Activated T-cell treated with anti-CD3 and anti-CD28 coated beads for 1 hour (primary cell): ENCODE measurements around the gene ASRGL1.

Experiments
- DNase-seq: peaks from one replicate; pipeline ENCODE4 v3.0.0-alpha.2; 2020; ENCODE audit warnings: low read depth

The ASRGL1 gene

GRCh38 chr11:62416596-62416995, 79.3 kb downstream of the ASRGL1 start:
- DNase-seq = no peak

- no peak for DNase-seq
Measured at GRCh38 chr11:62418136-62418535, 80.9 kb downstream of the ASRGL1 start.

GRCh38 chr11:62418733-62419132, 81.5 kb downstream of the ASRGL1 start, which contains the start of gene SCGB1A1:
SCGB1A1 (plus strand) TSS chr11:62419033; CDS start chr11:62419096, 63 bp downstream.
- no peak for DNase-seq

GRCh38 chr11:62419314-62419929, 82.2 kb downstream of the ASRGL1 start:
- DNase-seq = no peak

DNA sequence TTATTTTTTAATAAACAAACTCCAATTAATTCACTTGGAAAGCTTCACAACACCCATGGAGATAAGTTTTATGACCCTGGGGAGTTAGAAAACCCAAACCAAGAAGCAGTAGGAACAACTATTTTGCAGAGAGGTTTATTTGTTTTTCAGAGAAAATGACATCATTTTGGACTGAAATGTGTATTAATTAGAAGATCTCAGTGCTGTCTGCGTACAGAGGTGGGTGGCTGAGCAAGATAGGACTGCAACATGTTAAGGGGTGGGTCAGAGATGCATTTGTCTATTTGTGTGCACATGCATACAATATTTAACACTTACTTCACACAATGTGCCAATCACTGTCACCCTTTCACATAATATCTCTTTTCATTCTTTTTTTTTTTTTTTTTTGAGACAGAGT, 82.7 kb downstream of the ASRGL1 start:
- no peak for DNase-seq

DNA sequence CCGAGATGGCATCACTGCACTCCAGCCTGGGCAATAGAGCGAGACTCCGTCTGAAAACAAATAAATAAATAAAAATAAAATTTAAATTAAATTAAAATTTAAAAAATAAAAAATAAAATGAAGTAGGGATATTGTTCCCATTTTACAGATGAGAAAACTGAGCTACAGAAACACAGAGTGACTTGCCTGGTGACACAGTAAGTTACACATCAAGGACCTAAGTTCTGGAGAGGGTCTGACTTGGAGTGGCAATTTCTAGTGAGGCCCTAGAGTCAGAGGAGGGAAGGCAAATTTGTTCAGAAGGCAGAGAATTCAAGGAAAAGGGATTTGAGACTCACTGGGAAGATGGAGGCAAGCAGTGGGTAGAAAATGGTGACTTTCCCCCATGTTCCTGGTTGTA, 83.6 kb downstream of the ASRGL1 start:
- no peak for DNase-seq

GRCh38 chr11:62421996-62422395, 84.7 kb downstream of the ASRGL1 start:
- no peak for DNase-seq

DNA sequence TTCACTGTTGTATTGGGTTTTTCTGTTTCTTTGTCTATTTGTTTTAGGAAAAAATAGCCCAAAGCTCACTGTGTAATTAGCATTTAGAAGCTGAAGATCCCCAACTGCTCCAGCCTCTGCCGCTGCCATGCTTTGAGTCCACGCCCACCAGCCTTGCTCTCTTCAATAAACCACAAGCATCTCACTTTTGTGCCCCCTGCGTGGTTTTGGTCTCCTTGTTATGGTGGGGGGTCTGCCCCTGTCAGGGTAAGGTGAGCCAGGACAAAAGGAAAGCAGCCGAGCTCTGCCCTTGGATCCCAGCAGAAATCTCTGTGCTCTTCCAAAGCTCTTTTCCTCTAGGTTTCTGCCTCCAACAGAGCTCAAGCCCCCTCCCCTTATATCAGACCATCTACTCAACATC, 85.8 kb downstream of the ASRGL1 start:
- no peak for DNase-seq

DNA sequence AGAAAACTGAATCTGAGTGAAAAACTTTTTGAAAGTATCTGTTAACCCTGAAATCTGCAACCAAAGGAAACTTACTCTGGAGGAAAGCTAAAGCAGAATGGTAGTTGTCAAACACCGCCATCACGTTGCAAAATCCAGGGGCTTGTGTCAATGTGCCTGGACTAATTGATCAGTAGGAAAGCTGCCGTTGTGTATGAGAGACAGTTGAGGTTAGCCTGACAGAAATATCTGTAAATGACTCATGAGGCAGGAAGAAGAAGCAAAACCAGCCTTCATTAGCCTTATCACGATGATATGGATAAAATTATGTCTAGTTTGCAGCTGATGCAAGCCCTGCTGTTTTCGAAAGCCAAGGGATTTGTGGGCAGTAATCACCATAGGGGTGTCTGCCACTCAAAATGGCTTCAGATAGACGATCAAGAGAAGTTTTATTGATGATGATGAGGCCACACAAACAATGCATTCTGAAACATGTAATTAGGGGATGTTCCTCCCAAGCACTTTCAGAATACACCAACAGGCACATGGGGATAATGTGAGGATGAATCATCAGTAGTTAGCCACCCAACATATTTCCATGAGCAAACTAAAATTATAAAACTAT, 90.5 kb downstream of the ASRGL1 start:
- no peak for DNase-seq

GRCh38 chr11:62428871-62429560, 91.8 kb downstream of the ASRGL1 start:
- no peak for DNase-seq

DNA sequence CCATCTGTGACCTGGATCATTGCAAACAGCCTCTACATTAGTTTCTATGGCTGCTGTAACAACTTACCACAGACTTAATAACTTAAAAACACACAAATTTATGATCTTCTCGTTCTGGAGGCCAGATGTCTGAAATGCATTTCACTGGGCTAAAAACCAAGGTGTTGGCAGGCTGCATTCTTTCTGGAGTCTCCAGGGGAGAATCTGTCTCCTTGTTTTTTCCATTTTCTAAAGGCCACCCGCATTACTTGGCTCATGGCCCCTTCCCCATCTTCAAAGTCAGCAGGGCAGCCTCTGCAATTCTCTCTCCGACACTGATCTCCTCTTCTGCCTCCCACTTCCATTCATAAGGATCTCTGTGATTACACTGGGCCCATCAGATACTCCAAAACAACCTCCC, 93.2 kb downstream of the ASRGL1 start:
- DNase-seq = no peak

GRCh38 chr11:62431171-62431901, 94.1 kb downstream of the ASRGL1 start:
- DNase-seq = no peak

- no peak for DNase-seq
Measured at GRCh38 chr11:62432695-62433094, 95.4 kb downstream of the ASRGL1 start.

DNA sequence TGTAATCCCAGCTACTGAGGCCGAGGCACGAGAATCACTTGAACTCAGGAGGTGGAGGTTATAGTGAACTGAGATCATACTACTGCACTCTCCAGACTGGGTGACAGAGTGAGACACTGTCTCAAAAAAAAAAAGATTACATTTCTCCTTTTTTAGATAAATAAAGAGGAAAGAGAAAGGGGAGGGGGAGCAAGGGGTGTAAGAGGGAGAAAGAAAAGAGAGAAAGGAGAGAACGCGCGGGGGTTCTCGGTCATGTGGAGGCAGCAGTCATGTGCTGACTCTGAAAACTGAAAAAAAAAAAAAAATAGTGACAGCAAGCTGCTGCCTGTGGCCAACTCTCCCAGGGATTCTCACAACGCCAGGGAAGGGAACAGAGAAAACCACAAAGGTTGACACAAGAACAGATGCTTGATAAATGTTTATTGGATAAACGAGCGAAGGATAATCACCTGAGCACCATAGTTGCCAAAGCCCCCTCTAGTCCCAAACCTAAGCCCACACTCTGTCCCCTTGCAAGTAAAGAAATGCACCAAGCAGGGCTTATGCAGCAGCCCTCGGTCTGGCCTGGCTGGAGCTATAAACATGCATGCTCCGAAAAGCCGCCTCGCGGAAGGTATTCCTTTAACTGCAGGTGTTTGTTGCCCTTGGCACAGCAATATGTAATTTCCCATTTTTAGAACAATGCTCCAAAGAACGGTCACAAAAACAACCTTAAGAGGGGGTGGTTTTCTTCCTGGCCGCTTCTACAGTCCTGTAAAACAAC, 96.1 kb downstream of the ASRGL1 start:
- DNase-seq = no peak

- DNase-seq = no peak
Measured at GRCh38 chr11:62433904-62434276, 96.6 kb downstream of the ASRGL1 start.

- no peak for DNase-seq
Measured at GRCh38 chr11:62435846-62436660, 98.8 kb downstream of the ASRGL1 start.

GRCh38 chr11:62437616-62438015, 100.4 kb downstream of the ASRGL1 start:
- no peak for DNase-seq

GRCh38 chr11:62438641-62439040, 101.4 kb downstream of the ASRGL1 start:
- DNase-seq = no peak

DNA sequence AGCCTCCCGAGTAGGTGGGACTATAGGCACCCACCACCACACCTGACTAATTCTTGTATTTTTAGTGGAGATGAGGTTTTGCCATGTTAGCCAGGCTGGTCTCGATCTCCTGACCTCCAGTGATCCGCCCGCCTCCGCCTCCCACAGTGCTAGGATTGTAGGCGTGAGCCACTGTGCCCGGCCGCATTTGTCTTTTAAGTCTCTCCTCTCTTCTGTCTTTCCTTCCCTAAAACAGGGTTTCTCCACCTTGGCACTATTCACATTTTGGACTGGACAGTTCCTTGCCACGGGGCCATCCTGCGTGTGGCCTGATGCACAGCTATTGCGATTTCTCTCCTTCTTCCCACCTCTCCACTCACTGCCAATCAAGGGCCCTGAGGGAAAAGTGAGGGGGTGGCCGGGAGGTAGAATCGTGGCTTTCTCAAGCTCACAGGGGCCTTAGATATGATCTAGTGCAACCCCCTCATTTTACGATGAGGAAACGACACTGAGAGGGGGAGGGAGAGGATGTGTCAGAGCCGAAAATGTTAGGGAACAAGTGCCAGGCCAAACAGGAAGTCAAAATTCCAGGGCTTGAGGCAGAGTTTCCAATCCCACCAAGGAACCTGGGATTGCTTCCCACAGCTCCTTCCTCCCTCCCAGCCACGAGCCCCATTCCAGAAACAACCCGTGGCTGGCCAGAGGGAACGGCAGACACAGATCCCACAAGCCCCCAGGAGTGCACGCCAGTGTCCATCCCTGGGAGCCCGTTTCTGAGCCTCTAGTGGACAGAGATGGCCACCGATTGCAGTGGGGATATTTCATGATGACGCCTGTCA, 102.7 kb downstream of the ASRGL1 start:
- DNase-seq = no peak
